ENCODE measurements around the gene SEPTIN1. TPM values are rescaled to one million over a fixed set of nuclear protein-coding genes. Genes with fewer than 3 reads are reported as not detected.

SEPTIN1 gene
- total RNA-seq, 1 experiment from 2014 or later = 7.6 TPM

- POLR2A ChIA-PET (ENCODE audit: unreplicated experiment) = no interaction called here
- Histone ChIP-seq H3K9me3 (ENCODE audit: insufficient read depth, low read depth) (no peaks in the 10 kb centered on the region), H3K4me2 (no peak overlapping the region), H4K20me1 (ENCODE audit: insufficient read depth) (peaks cover 6% of the 10 kb centered on the region), H3K4me3 (no peak overlapping the region), H3K9me2 (ENCODE audit: insufficient read depth) (no peaks in the 10 kb centered on the region), H3K36me3 (ENCODE audit: low read depth) (peaks cover 13% of the 10 kb centered on the region; the same call in 1 of the 2 replicates), H3K27ac (no peak overlapping the region), H3F3A (ENCODE audit: insufficient read depth, low read depth) (peaks cover 30% of the 10 kb centered on the region), H2AFZ (no peak overlapping the region), H3K27me3 (ENCODE audit: insufficient read depth, low read depth) (no peaks in the 10 kb centered on the region), H3K79me2 (ENCODE audit: low read depth) (peaks cover 22% of the 10 kb centered on the region), H3K4me1 (replicated peaks; ENCODE audit: insufficient read depth) (peaks cover 5% of the 10 kb centered on the region)
- CTCF ChIA-PET = no interaction called here
- TF ChIP-seq, protein P1, sequence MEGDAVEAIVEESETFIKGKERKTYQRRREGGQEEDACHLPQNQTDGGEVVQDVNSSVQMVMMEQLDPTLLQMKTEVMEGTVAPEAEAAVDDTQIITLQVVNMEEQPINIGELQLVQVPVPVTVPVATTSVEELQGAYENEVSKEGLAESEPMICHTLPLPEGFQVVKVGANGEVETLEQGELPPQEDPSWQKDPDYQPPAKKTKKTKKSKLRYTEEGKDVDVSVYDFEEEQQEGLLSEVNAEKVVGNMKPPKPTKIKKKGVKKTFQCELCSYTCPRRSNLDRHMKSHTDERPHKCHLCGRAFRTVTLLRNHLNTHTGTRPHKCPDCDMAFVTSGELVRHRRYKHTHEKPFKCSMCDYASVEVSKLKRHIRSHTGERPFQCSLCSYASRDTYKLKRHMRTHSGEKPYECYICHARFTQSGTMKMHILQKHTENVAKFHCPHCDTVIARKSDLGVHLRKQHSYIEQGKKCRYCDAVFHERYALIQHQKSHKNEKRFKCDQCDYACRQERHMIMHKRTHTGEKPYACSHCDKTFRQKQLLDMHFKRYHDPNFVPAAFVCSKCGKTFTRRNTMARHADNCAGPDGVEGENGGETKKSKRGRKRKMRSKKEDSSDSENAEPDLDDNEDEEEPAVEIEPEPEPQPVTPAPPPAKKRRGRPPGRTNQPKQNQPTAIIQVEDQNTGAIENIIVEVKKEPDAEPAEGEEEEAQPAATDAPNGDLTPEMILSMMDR (conservative IDR thresholded peaks at IDR 0.05) = no peak
- no peak for TF ChIP-seq EZH2 (IDR thresholded peaks at IDR 0.05; ENCODE audit: low read depth)
- BruUV-seq (replicated peaks) = no TSS peak
- intact Hi-C loops (cut with micrococcal nuclease; ENCODE audit: unreplicated experiment) = no loop called here
- no peak for DNase-seq
Observed at GRCh38 chr16:30350134-30350871, 32.1 kb downstream of the SEPTIN1 start.

- Histone ChIP-seq H3K9me3 (ENCODE audit: insufficient read depth, low read depth) (no peaks in the 10 kb centered on the region), H3K4me3 (no peak overlapping the region), H2AFZ (no peak overlapping the region), H3K9me2 (ENCODE audit: insufficient read depth) (no peaks in the 10 kb centered on the region), H3K4me1 (replicated peaks; ENCODE audit: insufficient read depth) (peaks cover 5% of the 10 kb centered on the region), H3K79me2 (ENCODE audit: low read depth) (peaks cover 18% of the 10 kb centered on the region), H3K36me3 (ENCODE audit: low read depth) (peaks cover 13% of the 10 kb centered on the region; the same call in 1 of the 2 replicates), H3K27ac (no peak overlapping the region), H4K20me1 (ENCODE audit: insufficient read depth) (peaks cover 6% of the 10 kb centered on the region), H3K4me2 (no peak overlapping the region), H3F3A (ENCODE audit: insufficient read depth, low read depth) (peaks cover 27% of the 10 kb centered on the region), H3K27me3 (ENCODE audit: insufficient read depth, low read depth) (no peaks in the 10 kb centered on the region)
- ChIA-PET POLR2A (ENCODE audit: unreplicated experiment) (no interaction called here), CTCF (no interaction called here)
- DNase-seq = no peak
- intact Hi-C loops (cut with micrococcal nuclease; ENCODE audit: unreplicated experiment) = no loop called here
- BruUV-seq (replicated peaks) = no TSS peak
- TF ChIP-seq, protein P1 (conservative IDR thresholded peaks at IDR 0.05) = no peak
- TF ChIP-seq EZH2 (IDR thresholded peaks at IDR 0.05; ENCODE audit: low read depth) = no peak
Observed at GRCh38 chr16:30349675-30350074, 32.7 kb downstream of the SEPTIN1 start.

GRCh38 chr16:30348929-30349328 lies 33.4 kb downstream of the SEPTIN1 start:
- ChIA-PET POLR2A (ENCODE audit: unreplicated experiment) (interaction anchor here (0.6 kb wide), 2 partner anchors 159 to 870 kb away, joined by 3 to 21 read pairs; no protein-coding TSS in a partner anchor), CTCF (no interaction called here)
- DNase-seq = no peak
- H3F3A ChIP-seq (ENCODE audit: insufficient read depth, low read depth) = peaks cover 24% of the 10 kb centered on the region; the same call in 1 of the 2 replicates
- peaks cover 3% of the 10 kb centered on the region for H3K4me1 ChIP-seq (replicated peaks; ENCODE audit: insufficient read depth)
- peaks cover 13% of the 10 kb centered on the region; the same call in 1 of the 2 replicates for H3K36me3 ChIP-seq (ENCODE audit: low read depth)
- no peak overlapping the region for H3K27ac ChIP-seq
- no peak overlapping the region for H3K4me2 ChIP-seq
- intact Hi-C loops (cut with micrococcal nuclease; ENCODE audit: unreplicated experiment) = no loop called here
- H3K27me3 ChIP-seq (ENCODE audit: insufficient read depth, low read depth) = no peaks in the 10 kb centered on the region
- no peaks in the 10 kb centered on the region for H3K9me3 ChIP-seq (ENCODE audit: insufficient read depth, low read depth)
- peaks cover 11% of the 10 kb centered on the region for H3K79me2 ChIP-seq (ENCODE audit: low read depth)
- TF ChIP-seq, protein P1 (conservative IDR thresholded peaks at IDR 0.05) = no peak
- TF ChIP-seq EZH2 (IDR thresholded peaks at IDR 0.05; ENCODE audit: low read depth) = no peak
- H2AFZ ChIP-seq = no peak overlapping the region
- no peak overlapping the region for H3K4me3 ChIP-seq
- H4K20me1 ChIP-seq (ENCODE audit: insufficient read depth) = peaks cover 3% of the 10 kb centered on the region
- BruUV-seq (replicated peaks) = no TSS peak
- H3K9me2 ChIP-seq (ENCODE audit: insufficient read depth) = no peaks in the 10 kb centered on the region
